CD14-positive monocyte (primary cell): Measurements from ENCODE around the gene DHX58. TPM values are rescaled to one million over a fixed set of nuclear protein-coding genes. Genes with fewer than 3 reads are reported as not detected.
A peak's percentile ranks its signal among the peaks of the same experiment; 100 is the strongest.

ENCODE experiments used
- DNase-seq, 3 donors: peaks; one replicate each; pipeline ENCODE4 v3.0.0-alpha.2; 2011 to 2022
- H2AFZ ChIP-seq: 2 replicates; pipeline ENCODE4 v1.6.0; 2012; ENCODE audit warnings: mild to moderate bottlenecking, low read depth, low read length, inconsistent platforms; ENCODE audit not compliant: insufficient read depth, poor library complexity, severe bottlenecking
- H3K27ac ChIP-seq, 2 donors: 1 replicate in 1 of 2; 2 replicates in 1 of 2; pipeline ENCODE4 v1.5.1; 2012 to 2013; ENCODE audit warnings: low read length in 2 of 2, control low read depth in 1 of 2, inconsistent platforms in 1 of 2, low read depth in 1 of 2, mild to moderate bottlenecking in 1 of 2
- H3K27me3 ChIP-seq, 2 donors: one replicate each; pipeline versions ENCODE4 v1.6.0 to v1.6.1; 2011 to 2013; ENCODE audit warnings: low read length in 2 of 2; ENCODE audit not compliant: control insufficient read depth in 2 of 2, insufficient read depth in 2 of 2
- H3K36me3 ChIP-seq, 2 donors: replicated peaks in 1 of 2; 1 replicate in 1 of 2; 2 replicates in 1 of 2; pipeline versions ENCODE4 v1.5.1 to v1.6.1; 2012 to 2013; ENCODE audit warnings: low read length in 2 of 2, control low read depth in 1 of 2, inconsistent platforms in 1 of 2, mild to moderate bottlenecking in 1 of 2; ENCODE audit not compliant: insufficient read depth in 2 of 2, control insufficient read depth in 1 of 2
- H3K4me1 ChIP-seq, 2 donors: 1 replicate in 1 of 2; 2 replicates in 1 of 2; pipeline versions ENCODE4 v1.5.1 to v1.6.1; 2012 to 2013; ENCODE audit warnings: low read length in 2 of 2, control low read depth in 1 of 2, inconsistent platforms in 1 of 2, mild to moderate bottlenecking in 1 of 2, moderate library complexity in 1 of 2; ENCODE audit not compliant: insufficient read depth in 2 of 2, control insufficient read depth in 1 of 2
- H3K4me2 ChIP-seq: replicated peaks from 2 replicates; pipeline ENCODE3; 2012; ENCODE audit warnings: low read length, moderate library complexity, mild to moderate bottlenecking; ENCODE audit not compliant: poor library complexity, severe bottlenecking; ENCODE audit errors: extremely low read depth
- H3K4me3 ChIP-seq, 3 experiments: fragments of 200-600 bp in 1 of 3; sonication (generic) in 1 of 3; replicated peaks in 1 of 3; 1 replicate in 2 of 3; 2 replicates in 1 of 3; pipeline ENCODE4 v1.5.1; 2011 to 2013; ENCODE audit warnings: low read length in 3 of 3, mild to moderate bottlenecking in 3 of 3, control low read depth in 2 of 3, low read depth in 2 of 3, inconsistent platforms in 1 of 3, moderate library complexity in 1 of 3
- H3K79me2 ChIP-seq: 2 replicates; pipeline ENCODE4 v1.6.0; 2012; ENCODE audit warnings: mild to moderate bottlenecking, control low read depth, inconsistent platforms, low read length, moderate library complexity; ENCODE audit not compliant: insufficient read depth
- H3K9ac ChIP-seq: 2 replicates; pipeline ENCODE4 v1.6.0; 2017; ENCODE audit warnings: low read length, mild to moderate bottlenecking; ENCODE audit not compliant: insufficient read depth, poor library complexity, severe bottlenecking
- H3K9me3 ChIP-seq, 2 donors: replicated peaks in 1 of 2; 1 replicate in 1 of 2; 2 replicates in 1 of 2; pipeline versions ENCODE4 v1.5.1 to v1.6.1; 2012 to 2013; ENCODE audit warnings: low read length in 2 of 2, control low read depth in 1 of 2; ENCODE audit not compliant: control insufficient read depth in 1 of 2, insufficient read depth in 1 of 2
- H4K20me1 ChIP-seq: 2 replicates; pipeline ENCODE4 v1.6.0; 2012; ENCODE audit warnings: mild to moderate bottlenecking, low read length, control low read depth, moderate library complexity; ENCODE audit not compliant: insufficient read depth
- H3K27ac Mint-ChIP-seq, 7 donors: one replicate each; pipeline ENCODE4 v1.8.0; 2020; ENCODE audit warnings: mild to moderate bottlenecking in 7 of 7, mixed read lengths in 7 of 7, moderate library complexity in 6 of 7, inconsistent platforms in 2 of 7
- H3K27me3 Mint-ChIP-seq, 3 donors: one replicate each; pipeline ENCODE4 v1.8.0; 2021 to 2022; ENCODE audit warnings: low read depth in 3 of 3, mild to moderate bottlenecking in 3 of 3, mixed read lengths in 3 of 3, moderate library complexity in 3 of 3, inconsistent platforms in 1 of 3
- H3K36me3 Mint-ChIP-seq, 2 donors: one replicate each; pipeline ENCODE4 v1.8.0; 2020; ENCODE audit warnings: mixed read lengths in 2 of 2, inconsistent platforms in 1 of 2, mild to moderate bottlenecking in 1 of 2
- H3K4me1 Mint-ChIP-seq: one replicate; pipeline ENCODE4 v1.8.0; 2020; ENCODE audit warnings: mild to moderate bottlenecking, mixed read lengths
- H3K4me3 Mint-ChIP-seq, 2 donors: one replicate each; pipeline ENCODE4 v1.8.0; 2020; ENCODE audit warnings: mild to moderate bottlenecking in 2 of 2, mixed read lengths in 2 of 2, moderate library complexity in 1 of 2
- H3K9me3 Mint-ChIP-seq, 7 donors: one replicate each; pipeline ENCODE4 v1.8.0; 2020 to 2022; ENCODE audit warnings: mixed read lengths in 7 of 7, mild to moderate bottlenecking in 6 of 7, moderate library complexity in 6 of 7, inconsistent platforms in 2 of 7
- WGBS: methylation state at CpG from one replicate; pipeline ENCODE4 v1.1.5; 2013; ENCODE audit warnings: missing lambda C conversion rate; ENCODE audit not compliant: insufficient coverage; 5-methylcytosine and 5-hydroxymethylcytosine counted together
- intact Hi-C, 2 donors: fragments of 100-400 bp; cut with micrococcal nuclease; formaldehyde crosslinking; loops; one replicate each; pipeline versions ENCODE4 v1.15.0 to v1.15.1; 2023
- polyA plus RNA-seq, 3 donors: library from polyadenylated mRNA; depleted of rRNA in 1 of 3; unstranded in 2 of 3; stranded (reverse) in 1 of 3; fragments of 300-500 nt in 2 of 3; fragments of >200 nt in 1 of 3; fragmentation: Illumina TruSeq in 2 of 3; gene quantifications; 1 replicate in 2 of 3; 2 replicates in 1 of 3; pipeline ENCODE4 v1.2.3, GENCODE V29; 2012 to 2021
- TF ChIP-seq, protein P1 (sequence below): fragments of 200-600 bp; IDR thresholded peaks from one replicate; pipeline ENCODE4 v1.8.0; 2022; ENCODE audit warnings: antibody characterized with exemption, mild to moderate bottlenecking

The DHX58 gene
- polyA plus RNA-seq, 3 donors: 13.2 to 46.7 (median 16.0) TPM

DNA sequence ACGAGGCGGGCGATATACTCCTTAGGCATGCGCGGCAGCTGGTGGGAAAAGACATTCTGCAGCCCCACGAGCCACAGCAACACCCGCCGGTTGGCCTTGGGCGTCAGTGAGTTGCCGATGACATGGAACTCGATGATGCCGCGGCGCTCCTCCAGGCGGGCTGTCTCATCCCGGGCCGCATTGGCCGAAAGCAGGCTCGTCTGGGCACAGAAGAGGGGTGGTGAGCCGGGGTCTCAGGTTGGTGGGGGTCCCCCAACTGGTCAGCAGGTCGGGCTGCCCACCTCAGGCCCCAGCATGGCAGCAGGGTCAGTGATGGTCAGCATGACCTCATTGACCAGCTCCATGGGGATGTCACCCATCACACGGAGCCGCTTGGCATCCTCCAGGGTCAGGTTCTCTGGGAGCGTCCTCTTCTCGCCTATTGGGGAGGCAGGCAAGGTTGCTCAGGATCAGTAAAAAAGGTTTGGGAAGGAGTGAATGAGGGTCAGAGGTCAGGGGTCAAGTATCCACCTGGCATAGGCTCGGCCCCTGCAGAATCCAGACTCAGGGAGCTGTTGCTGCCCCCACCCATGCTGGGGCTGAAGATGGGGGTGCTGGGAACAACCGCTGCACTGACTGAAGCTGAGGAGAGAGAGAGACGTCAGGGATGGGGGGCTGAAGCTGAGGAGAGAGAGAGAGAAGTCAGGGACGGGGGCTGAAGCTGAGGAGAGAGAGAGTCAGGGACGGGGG is 5.0 kb upstream of the DHX58 start:
- H3K4me3 ChIP-seq: no peak overlapping the region
- H2AFZ ChIP-seq: no peak overlapping the region
- H3K27ac ChIP-seq: no peak overlapping the region
- Mint-ChIP-seq H3K4me3 (no peak overlapping the region), H3K27me3 (no peaks in the 10 kb centered on the region), H3K27ac (peak overlapping the region in 1 of 7 donors; percentile 46), H3K36me3 (peaks cover 19 to 27% of the 10 kb centered on the region in 2 donors), H3K4me1 (peaks cover 30% of the 10 kb centered on the region), H3K9me3 (no peaks in the 10 kb centered on the region)
- intact Hi-C loops: loop anchor here (2.0 to 5.0 kb wide), 3 partner anchors 90 to 155 kb away; no protein-coding TSS in a partner anchor
- DNase-seq: no peak
- H3K79me2 ChIP-seq: no peaks in the 10 kb centered on the region
- peaks cover 17 to 25% of the 10 kb centered on the region in 2 donors for H3K4me1 ChIP-seq
- 91% methylated on average over 29 of the region's 30 CpGs for WGBS
- no peaks in the 10 kb centered on the region for H4K20me1 ChIP-seq
- TF ChIP-seq, protein P1, sequence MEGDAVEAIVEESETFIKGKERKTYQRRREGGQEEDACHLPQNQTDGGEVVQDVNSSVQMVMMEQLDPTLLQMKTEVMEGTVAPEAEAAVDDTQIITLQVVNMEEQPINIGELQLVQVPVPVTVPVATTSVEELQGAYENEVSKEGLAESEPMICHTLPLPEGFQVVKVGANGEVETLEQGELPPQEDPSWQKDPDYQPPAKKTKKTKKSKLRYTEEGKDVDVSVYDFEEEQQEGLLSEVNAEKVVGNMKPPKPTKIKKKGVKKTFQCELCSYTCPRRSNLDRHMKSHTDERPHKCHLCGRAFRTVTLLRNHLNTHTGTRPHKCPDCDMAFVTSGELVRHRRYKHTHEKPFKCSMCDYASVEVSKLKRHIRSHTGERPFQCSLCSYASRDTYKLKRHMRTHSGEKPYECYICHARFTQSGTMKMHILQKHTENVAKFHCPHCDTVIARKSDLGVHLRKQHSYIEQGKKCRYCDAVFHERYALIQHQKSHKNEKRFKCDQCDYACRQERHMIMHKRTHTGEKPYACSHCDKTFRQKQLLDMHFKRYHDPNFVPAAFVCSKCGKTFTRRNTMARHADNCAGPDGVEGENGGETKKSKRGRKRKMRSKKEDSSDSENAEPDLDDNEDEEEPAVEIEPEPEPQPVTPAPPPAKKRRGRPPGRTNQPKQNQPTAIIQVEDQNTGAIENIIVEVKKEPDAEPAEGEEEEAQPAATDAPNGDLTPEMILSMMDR: no peak
- no peaks in the 10 kb centered on the region for H3K27me3 ChIP-seq
- H3K36me3 ChIP-seq: peaks cover 0 to 2% of the 10 kb centered on the region in 2 donors
- H3K4me2 ChIP-seq: no peak overlapping the region
- no peak overlapping the region for H3K9ac ChIP-seq
- no peaks in the 10 kb centered on the region for H3K9me3 ChIP-seq

DNA sequence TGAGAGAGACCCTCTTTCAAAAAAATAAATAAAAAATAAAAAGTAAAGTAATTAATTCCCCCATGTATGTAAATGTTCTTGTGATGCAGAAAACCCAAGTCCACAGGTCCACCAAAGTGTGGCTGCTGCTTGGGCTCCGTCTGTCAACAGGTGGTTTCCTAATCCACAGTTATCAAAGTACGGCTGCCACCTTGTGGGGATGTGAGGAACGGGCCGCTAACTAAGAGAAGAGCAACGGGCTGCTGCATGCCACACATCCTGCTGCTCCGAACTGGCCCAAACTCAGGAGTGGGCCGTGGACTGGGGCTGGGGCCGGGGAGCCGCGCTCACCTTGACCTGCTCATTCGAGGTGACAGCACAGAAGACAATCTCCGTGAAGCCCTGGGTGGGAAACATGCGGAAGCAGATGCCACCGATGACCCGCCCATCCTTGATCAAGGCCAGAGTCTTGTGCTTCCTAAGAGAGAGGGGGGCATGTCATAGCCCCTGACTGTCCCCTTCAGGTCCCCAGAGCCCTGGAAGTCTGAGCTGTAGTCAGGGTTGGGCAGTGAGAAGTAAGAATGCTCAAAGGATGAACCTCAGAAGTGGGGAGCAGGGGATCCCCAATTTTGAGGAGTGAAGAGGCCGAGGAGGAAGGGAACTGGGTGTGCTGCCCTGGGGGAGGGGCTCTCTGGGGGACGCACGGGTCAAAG is 4.3 kb upstream of the DHX58 start:
- intact Hi-C loops: loop anchor here (1.0 to 5.0 kb wide), 4 partner anchors 90 to 154 kb away; no protein-coding TSS in a partner anchor
- H3K4me3 ChIP-seq: no peak overlapping the region
- peak; percentile 69 to 81 (median 79) for DNase-seq
- H3K9me3 ChIP-seq: no peaks in the 10 kb centered on the region
- H3K4me2 ChIP-seq: no peak overlapping the region
- H3K79me2 ChIP-seq: no peaks in the 10 kb centered on the region
- TF ChIP-seq, protein P1: peak; percentile 86
- no peak overlapping the region for H3K9ac ChIP-seq
- no peak overlapping the region for H3K4me3 Mint-ChIP-seq
- peaks cover 21 to 28% of the 10 kb centered on the region in 2 donors for H3K4me1 ChIP-seq
- no peak overlapping the region for H2AFZ ChIP-seq
- H4K20me1 ChIP-seq: no peaks in the 10 kb centered on the region
- H3K4me1 Mint-ChIP-seq: peaks cover 34% of the 10 kb centered on the region
- no peaks in the 10 kb centered on the region for H3K27me3 ChIP-seq
- H3K9me3 Mint-ChIP-seq: no peaks in the 10 kb centered on the region
- no peaks in the 10 kb centered on the region for H3K36me3 ChIP-seq
- peaks cover 19 to 24% of the 10 kb centered on the region in 2 donors for H3K36me3 Mint-ChIP-seq
- no peak overlapping the region for H3K27ac ChIP-seq
- WGBS: 52% methylated on average over 17 of the region's 18 CpGs
- no peak overlapping the region for H3K27ac Mint-ChIP-seq
- no peaks in the 10 kb centered on the region for H3K27me3 Mint-ChIP-seq
